GM21360 (cell line): Measurements from ENCODE around the gene XCL2.
"Not testable (repeated sequence)": the region's sequence is repeated elsewhere in the genome, so short reads cannot be mapped to it uniquely, and the experiment has no call there.

Experiments
- ATAC-seq: cut with Tn5 transposase; IDR thresholded peaks from one replicate; pipeline ENCODE4 v1.9.1; 2021; ENCODE audit warnings: mild to moderate bottlenecking, moderate library complexity; ENCODE audit not compliant: unreplicated experiment

Gene XCL2

GRCh38 chr1:168560370-168560769, 16.6 kb upstream of the XCL2 start:
- no peak for ATAC-seq

- no peak for ATAC-seq
Observed at GRCh38 chr1:168556647-168557046, 12.8 kb upstream of the XCL2 start.

DNA sequence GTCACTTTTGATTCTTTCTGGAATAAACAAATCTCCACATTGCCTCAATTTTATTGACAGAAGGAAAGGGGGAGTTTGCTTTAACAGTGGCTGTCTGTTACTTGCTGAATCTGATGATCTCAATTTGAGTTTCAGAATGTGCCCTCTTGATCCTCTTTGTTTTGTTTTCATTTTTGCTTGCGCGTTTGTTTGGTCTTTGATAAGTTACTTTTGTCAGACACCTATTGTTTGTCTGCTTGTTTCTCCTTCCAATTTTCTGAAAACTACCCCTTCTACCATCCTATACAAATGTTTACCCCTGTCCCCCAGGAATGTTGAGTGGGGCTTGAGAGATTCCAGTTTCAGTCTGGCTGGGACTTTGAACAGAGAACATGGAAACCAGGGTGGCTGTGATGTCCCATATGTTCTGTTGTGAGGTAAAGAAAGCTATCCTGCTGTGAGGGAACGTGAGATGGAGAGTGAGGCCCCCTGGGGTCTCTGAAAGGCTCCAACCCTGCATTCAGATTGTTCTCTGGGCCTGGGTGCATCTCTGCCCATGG, 11.8 kb upstream of the XCL2 start:
- ATAC-seq, result no peak

DNA sequence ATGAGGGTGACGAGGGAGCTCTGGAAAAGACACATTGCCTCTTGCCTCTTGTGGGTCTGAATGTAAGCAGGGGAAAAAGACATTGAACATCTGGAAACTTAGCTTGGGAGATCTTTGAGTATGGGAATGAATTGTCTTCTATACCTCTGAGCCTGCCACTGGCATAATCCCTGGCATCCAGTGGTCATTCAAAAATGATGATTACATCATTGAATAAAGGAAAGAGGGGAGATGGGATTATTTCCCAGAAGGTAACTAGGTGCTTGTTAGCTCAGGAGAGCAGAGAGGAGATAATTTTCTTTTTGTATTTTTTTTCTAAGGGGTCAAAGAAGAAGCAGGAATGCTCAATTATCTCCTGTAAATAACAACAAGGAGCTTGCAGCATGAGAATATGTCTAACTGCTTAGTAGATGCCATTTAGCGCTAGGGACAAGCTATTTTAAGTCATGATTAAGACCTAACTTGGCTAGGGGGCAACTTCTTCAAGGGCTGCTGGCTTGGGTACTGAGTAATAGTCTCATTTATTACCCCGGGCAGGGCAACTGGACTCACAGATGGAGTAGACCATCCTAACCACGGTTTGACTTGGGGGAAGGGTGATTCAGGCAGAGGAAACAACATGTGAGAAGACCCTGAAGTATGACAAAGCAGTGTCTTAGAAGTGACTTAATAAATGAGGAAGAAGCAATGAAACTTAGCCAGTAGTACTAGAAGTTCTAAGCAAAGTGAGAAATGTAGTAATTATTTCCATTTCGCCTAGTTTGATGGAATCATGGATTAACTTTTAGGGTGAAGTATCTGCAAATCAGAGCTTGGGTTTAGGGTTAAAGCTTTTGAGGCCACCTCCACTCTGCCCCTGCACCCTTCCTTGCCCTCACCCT, 11.0 kb upstream of the XCL2 start:
- no peak for ATAC-seq

DNA sequence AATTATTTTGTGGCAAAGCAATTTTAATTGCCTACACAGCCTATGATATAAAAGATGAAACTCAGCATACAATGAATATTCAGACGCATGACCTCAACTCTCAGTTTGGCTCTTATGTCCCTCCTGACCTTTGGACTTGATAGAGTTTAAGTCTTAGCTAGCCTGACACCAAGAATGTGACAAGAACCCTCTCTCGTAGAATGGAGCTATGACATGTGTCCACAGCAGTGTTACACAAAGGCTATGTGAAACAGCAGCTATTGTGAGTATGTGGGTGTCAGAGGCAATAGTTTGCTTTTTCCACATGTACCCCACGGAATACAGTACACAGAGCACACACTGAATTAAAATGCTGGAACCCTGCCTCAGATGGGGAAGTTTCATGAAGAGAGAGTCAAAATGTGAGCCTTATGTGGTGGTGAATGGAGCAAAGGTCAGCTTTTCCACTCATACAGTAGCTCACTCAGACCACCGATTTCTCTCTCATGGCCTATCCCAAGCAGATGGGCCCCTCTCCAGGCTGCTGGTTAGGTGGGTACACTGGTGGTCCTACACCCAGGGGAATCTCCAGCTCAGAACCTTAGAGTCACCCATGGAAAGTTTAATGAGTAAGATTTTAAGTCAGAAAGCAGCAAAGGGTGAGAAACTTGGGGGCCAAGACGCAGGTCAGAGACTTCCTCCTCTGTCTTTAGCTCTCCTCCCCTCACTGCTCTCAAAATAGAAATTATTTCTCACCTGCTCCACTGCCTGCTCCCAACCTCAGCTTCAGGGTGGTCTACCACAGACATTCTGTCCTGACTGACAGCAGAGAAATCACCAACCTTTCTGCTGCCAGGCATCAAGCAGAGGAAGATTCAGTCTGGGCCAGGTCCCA, 10.1 kb upstream of the XCL2 start:
- ATAC-seq, result no peak

GRCh38 chr1:168552961-168553360, 9.2 kb upstream of the XCL2 start:
- no peak for ATAC-seq

GRCh38 chr1:168551688-168552087, 7.9 kb upstream of the XCL2 start:
- no peak for ATAC-seq

GRCh38 chr1:168550971-168551370, 7.2 kb upstream of the XCL2 start:
- ATAC-seq, result no peak

- not testable (repeated sequence) for ATAC-seq
Observed at GRCh38 chr1:168546553-168546895, 2.7 kb upstream of the XCL2 start.

DNA sequence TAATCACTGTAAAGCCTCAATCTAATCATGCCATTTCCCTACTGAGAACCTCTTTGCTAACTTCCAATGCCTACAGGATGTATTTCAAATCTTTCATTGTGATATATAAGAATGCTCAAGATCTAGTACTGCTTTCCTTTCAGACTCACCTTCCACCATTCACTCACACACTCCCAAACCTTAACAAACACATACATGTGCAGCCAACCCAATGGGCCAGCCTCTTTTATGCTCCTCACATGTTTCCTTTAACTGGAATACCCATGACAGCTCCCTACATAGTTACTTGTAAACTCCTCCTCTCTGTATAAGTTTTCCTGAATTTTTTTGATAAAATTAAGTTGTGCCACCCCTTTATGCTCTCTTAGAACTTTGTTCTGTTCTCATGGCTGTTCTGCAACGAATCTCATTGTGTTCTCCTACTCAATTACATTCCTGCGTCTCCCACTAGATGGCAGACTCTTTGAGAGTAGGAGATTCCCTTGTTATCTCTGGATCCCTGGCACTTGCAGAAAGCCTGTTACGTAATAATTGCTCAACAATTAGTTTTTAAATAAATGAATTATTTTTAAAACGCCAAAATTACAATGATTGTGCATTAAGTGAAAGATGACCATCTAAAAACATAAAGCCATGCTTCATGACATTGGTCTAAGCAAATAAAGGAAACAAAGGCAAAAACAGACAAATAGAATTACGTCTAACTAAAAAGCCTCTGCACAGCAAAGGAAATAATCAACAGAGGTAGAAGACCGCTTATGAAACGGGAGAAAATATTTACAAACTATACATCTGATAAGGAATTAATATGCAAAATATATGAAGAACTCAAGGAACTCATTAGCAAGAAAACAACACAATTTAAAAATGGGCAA, 2.1 kb upstream of the XCL2 start:
- ATAC-seq, result not testable (repeated sequence)

- not testable (repeated sequence) for ATAC-seq
Observed at GRCh38 chr1:168542978-168543377, 819 bp downstream of the XCL2 start.

DNA sequence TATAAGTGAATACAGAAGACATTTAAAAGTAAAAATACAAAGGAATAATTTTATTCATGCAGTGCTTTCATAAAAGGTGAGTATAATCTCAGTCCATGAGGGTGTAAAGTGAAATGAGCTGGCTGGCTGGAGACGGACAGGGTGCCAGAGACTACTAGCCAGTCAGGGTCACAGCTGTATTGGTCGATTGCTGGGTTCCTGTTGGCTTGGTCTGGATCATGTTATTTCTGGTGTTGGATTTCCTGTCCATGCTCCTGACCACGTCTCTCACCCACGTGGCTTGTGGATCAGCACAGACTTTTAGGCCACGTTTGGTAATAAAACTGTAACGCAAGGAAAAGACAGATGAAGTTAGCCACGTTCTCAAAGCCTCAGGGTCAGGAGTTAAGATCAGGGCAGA, 3.0 kb downstream of the XCL2 start:
- ATAC-seq, result not testable (repeated sequence)

DNA sequence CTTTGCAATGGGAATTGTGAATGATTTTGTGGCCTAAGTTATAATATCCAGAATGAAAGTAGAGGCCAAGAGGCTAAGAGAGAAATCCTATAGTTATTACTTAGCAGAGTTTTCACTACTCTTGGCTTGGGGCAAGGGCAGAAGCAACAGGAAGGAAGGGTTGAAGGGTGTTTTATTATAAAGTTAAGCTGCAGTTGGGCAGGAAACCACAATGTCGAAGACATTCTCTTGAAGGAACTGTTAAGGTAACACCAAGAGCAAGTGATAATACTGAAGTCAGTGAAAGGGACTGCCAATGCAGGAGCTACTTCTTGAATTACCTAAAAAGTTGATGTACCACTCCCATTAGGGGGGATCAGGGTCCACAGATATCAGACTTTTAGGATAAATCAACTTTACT, 8.3 kb downstream of the XCL2 start:
- ATAC-seq, result no peak

DNA sequence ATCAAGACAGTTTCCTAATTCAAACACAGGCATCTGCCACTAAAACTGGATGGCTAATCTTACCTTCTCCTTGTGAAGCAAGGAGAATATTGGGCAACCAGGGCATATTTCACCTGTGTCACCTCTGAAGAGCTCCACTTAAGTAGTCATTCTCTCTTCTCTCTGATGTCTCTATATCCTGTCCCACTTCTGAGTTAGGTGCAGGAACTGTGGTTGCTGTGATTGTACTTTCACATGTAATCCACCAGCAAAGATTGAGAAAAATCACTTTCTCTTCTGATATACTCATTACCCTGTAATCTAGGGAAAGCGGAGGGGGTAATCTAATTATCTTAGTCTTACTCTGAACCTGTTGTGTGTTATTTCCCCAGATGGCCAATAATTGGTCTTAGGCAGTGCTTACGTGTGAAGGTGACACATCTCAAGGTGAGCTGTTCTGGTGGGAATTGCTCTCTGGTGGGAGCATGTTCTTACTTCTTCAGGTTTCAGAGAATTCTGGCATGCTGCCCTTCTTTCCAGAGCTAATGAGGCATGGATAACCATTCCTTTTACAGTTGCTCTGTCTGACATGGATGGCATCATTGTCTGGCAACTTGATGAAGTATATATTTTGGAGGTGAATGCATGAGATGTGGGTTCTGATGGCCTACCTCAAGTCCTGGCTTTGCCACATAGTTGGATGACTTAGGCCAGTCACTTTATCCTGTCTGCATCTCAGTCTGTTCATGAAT, 12.0 kb downstream of the XCL2 start:
- ATAC-seq, result no peak

DNA sequence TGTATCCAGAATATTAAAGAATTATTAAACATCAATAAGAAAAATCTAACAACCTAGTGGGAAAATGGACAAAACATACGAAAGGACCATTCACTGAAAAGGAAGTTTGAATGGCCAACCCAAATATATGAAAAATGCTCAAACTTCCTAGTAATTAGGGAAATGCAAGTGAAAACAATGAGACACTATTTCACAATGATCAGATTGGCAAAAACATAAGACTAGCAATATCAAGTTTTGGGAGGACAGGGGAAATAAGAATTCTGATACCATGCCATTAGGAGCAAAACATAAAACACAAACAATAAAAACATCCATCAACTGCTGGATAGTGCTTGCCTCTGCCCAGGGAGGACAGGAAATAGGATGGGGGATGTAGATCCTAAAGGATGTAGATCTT, 14.3 kb downstream of the XCL2 start:
- no peak for ATAC-seq

DNA sequence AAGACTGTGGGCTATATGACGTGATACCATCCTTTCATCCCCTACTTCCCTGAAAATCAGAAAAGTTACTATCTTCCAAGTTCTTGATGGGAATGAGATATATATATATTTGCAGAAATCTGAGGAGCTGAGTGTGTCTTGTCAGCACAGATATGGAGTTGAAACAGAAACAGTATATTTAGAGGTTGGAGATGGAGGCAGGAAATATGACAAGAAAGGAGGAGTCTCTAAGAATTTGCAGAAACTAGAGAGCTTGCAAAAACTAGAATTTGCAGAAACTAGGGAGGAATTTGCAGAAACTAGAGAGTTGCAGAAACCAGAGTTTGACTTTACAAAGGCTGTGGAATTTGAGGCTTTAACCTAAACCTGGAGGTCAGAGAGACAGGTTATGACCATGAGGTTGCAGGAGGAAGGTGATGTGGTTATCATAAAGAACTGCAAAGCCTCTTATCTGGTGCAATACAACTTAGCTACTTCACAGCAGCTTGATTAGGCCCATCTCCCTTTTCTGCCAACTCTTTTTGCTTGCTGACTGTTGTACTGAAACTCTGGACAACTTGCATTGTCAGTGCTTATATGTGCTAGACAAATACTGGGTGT, 22.3 kb downstream of the XCL2 start:
- no peak for ATAC-seq

DNA sequence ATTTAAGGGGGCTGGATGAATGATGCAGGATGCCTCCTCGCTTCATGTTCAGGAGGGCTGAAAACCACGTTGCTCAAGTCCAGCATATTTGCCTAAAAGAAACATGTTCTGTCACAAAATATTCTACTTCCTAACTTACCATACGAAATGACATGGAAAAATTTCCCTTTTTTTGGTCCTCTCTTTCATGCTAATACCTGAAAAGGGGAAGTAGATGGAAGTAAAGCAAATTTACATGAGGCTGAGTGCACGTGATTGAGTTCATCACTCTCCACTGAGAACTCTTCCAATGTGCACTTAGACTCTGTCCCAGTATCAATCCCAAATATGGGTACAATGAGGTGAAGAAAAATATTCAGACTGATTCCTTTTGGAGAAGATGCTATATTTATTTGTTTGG, 23.0 kb downstream of the XCL2 start:
- ATAC-seq, result no peak

DNA sequence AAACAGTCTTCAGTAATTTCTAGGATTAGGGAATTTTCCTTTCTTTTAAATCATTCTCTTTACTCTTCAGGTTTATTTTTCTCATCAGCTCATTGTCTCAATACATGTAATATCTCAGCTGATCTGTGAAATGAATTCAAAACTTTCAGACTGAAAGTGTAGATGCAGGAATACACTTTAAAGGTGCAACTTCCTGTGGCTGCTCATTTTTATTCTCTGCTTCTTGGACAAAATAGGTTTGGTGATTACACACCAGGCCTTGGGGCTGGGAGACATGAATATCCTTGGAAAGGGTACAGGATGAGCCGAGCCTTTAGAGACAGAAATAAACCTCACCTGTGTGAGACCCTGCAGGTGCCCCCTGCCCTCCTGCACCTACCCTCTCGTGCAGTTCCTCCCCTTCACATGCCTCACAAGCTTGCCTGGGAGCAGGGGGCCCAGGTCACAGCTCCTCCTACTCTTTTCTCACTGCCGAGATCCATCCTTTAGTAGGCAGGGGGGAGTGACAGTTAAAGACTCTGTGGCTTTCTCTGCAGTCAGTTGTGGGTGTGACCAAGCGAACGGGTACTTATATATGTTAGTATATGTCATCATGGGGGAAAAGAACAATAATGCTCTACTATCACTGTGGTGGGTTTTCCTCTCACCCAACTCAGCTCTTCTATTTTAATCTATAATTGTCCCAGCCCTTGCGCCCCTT, 23.6 kb downstream of the XCL2 start:
- no peak for ATAC-seq

DNA sequence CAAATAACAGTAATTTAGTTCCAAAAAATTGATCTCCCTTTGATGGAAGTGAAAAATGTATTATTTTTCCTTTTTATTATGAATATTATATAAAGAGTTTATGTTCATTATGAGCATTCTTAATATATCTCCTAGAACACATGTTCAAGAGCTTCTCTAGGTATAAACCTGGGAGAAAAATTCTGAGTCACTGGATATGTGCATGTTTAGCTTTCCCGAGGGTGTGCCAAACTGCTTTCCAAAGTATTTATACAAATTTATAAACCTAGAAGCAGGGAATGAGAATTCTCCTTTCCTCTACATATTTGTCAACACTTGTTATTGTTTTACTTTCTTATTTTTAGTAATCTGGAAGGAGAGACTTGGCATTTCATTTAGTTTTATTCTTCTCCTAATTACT, 25.0 kb downstream of the XCL2 start:
- no peak for ATAC-seq
